ENCODE measurements around the gene CSMD2.

DNA sequence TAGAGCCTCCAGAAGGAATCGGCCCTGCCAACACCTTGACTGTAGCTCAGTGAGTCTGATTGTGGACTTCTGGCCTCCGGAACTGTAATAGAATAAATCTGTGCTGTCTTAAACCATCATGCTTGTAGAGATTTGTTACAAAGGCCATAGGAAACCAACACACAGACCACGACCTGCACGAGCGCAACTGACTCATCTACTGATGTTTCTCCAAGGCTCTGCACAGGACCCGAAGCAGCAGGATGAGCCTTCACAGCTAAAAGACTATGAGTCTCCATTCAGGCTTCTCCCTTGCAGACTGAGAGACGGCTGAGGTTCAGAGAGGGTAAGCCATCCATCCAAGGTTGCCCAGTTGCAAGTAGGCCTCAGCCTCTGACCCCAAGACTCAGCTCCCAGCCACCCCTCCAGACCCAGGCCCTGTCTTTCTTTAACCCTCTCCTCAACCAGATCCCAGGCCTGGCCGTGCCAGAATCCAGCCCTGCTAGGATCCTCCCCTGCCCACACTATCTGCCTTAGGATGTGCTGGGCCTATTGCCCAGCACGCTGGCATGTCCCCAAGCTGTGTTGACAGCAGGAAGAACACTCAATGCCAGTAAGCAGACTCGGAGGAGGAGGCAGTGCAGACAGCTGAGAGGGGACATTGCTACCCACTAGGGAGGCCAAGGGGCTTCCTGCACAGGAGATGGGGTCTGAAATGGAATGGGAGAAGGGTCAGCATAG is 192.2 kb downstream of the CSMD2 start:
- TF ChIP-seq, protein P1, sequence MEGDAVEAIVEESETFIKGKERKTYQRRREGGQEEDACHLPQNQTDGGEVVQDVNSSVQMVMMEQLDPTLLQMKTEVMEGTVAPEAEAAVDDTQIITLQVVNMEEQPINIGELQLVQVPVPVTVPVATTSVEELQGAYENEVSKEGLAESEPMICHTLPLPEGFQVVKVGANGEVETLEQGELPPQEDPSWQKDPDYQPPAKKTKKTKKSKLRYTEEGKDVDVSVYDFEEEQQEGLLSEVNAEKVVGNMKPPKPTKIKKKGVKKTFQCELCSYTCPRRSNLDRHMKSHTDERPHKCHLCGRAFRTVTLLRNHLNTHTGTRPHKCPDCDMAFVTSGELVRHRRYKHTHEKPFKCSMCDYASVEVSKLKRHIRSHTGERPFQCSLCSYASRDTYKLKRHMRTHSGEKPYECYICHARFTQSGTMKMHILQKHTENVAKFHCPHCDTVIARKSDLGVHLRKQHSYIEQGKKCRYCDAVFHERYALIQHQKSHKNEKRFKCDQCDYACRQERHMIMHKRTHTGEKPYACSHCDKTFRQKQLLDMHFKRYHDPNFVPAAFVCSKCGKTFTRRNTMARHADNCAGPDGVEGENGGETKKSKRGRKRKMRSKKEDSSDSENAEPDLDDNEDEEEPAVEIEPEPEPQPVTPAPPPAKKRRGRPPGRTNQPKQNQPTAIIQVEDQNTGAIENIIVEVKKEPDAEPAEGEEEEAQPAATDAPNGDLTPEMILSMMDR (IDR thresholded peaks at IDR 0.05; ENCODE audit: borderline replicate concordance, extremely low read depth, low read length, poor library complexity, severe bottlenecking), result no peak
- no peak for TF ChIP-seq EZH2 (IDR thresholded peaks at IDR 0.05; ENCODE audit: borderline replicate concordance, low read depth, low read length, severe bottlenecking)
